GM12878 (cell line): ENCODE measurements around the gene ZNF33B. TPM values are rescaled to one million over a fixed set of nuclear protein-coding genes. Genes with fewer than 3 reads are reported as not detected.
"Not testable (repeated sequence)": the region's sequence is repeated elsewhere in the genome, so short reads cannot be mapped to it uniquely, and the experiment has no call there.

Experiments
- ATAC-seq: fragments of 200-7000 bp; cut with Tn5 transposase; 3 replicates; pipeline ENCODE4 v1.9.1; 2020; ENCODE audit warnings: mild to moderate bottlenecking, moderate library complexity
- BruUV-seq: library from RNA; stranded (reverse); fragments of 400-500 nt; replicated peaks from 2 replicates; lab custom pipeline; 2021; lab: Mats Ljungman, UMichigan
- CTCF ChIA-PET: fragments of 300-600 bp; sonication (Branson Sonifier 250); formaldehyde crosslinking; extraction: SDS; loops from one replicate; lab custom pipeline; 2021; ENCODE audit warnings: inconsistent platforms; lab: Yijun Ruan, JAX
- POLR2A ChIA-PET: fragments of 350-600 bp; formaldehyde crosslinking; extraction: SDS; loops from one replicate; lab custom pipeline; 2021; ENCODE audit warnings: inconsistent platforms; lab: Charles Lee
- RAD21 ChIA-PET: fragments of 300-600 bp; sonication (Branson Sonifier 250); formaldehyde crosslinking; loops from one replicate; lab custom pipeline; 2023; ENCODE audit warnings: antibody characterized with exemption; ENCODE audit not compliant: unreplicated experiment; lab: Charles Lee
- SMC1A ChIA-PET: fragments of 300-600 bp; sonication (Branson Sonifier 250); formaldehyde crosslinking; loops from one replicate; lab custom pipeline; 2023; ENCODE audit not compliant: unreplicated experiment, uncharacterized antibody; lab: Charles Lee
- DNase-seq: peaks from one replicate; pipeline ENCODE4 v3.0.0-alpha.2; 2011; ENCODE audit warnings: low read depth, low spot score
- FAIRE-seq: peaks from 3 replicates; lab custom pipeline; 2011; peaks lifted over from hg19 to GRCh38; lab: Jason Lieb, UNC
- H2AFZ ChIP-seq: 2 replicates; pipeline ENCODE4 v1.6.0; 2011; ENCODE audit warnings: low read depth, low read length, control low read depth; ENCODE audit not compliant: control insufficient read depth
- H3K27ac ChIP-seq: 2 replicates; pipeline ENCODE4 v1.5.1; 2011; ENCODE audit warnings: control low read depth; ENCODE audit not compliant: control insufficient read depth, insufficient read depth
- H3K27me3 ChIP-seq, 2 experiments: replicated peaks in 1 of 2; 2 replicates each; pipeline versions ENCODE4 v1.6.0 to v1.6.1; 2011; ENCODE audit warnings: low read length in 1 of 2; ENCODE audit not compliant: control insufficient read depth in 2 of 2, insufficient read depth in 2 of 2
- H3K36me3 ChIP-seq, 2 experiments: 2 replicates each; pipeline ENCODE4 v1.5.1; 2011; ENCODE audit warnings: low read length in 1 of 2; ENCODE audit not compliant: control insufficient read depth in 2 of 2, insufficient read depth in 2 of 2
- H3K4me1 ChIP-seq: 2 replicates; pipeline ENCODE4 v1.6.1; 2011; ENCODE audit warnings: mild to moderate bottlenecking, low read length, moderate library complexity, mixed read lengths; ENCODE audit not compliant: control insufficient read depth, insufficient read depth
- H3K4me2 ChIP-seq: 2 replicates; pipeline ENCODE4 v1.6.0; 2011; ENCODE audit warnings: control low read depth; ENCODE audit not compliant: control insufficient read depth, insufficient read depth
- H3K4me3 ChIP-seq: fragments of 200-600 bp; sonication (generic); 2 replicates; pipeline ENCODE4 v1.5.1; 2016
- H3K79me2 ChIP-seq: 2 replicates; pipeline ENCODE4 v1.6.0; 2011; ENCODE audit warnings: low read length; ENCODE audit not compliant: control insufficient read depth, insufficient read depth
- H3K9ac ChIP-seq: 2 replicates; pipeline ENCODE4 v1.8.0; 2011; ENCODE audit warnings: low read length, control low read depth, mixed read lengths; ENCODE audit not compliant: control insufficient read depth, insufficient read depth
- H3K9me3 ChIP-seq: replicated peaks from 3 replicates; pipeline ENCODE4 v1.5.1; 2011; ENCODE audit warnings: mild to moderate bottlenecking, low read length; ENCODE audit not compliant: control insufficient read depth, insufficient read depth
- H4K20me1 ChIP-seq: 2 replicates; pipeline ENCODE4 v1.6.0; 2011; ENCODE audit not compliant: control insufficient read depth, insufficient read depth
- CHD4 ChIP-seq: fragments of 200-600 bp; sonication (generic); IDR thresholded peaks from 2 replicates; pipeline ENCODE4 v1.6.1; 2016; ENCODE audit warnings: mild to moderate bottlenecking
- IRF3 ChIP-seq: fragments of 450-650 bp; IDR thresholded peaks from 2 replicates; pipeline ENCODE4 v1.6.1; 2014; ENCODE audit warnings: mild to moderate bottlenecking
- PBX3 ChIP-seq: IDR thresholded peaks from 2 replicates; pipeline ENCODE4 v1.6.1; 2011; ENCODE audit warnings: mild to moderate bottlenecking, low read depth, low read length, moderate library complexity; ENCODE audit not compliant: insufficient replicate concordance
- ZNF622 ChIP-seq: fragments of 450-650 bp; IDR thresholded peaks from 2 replicates; pipeline ENCODE4 v1.6.1; 2017; ENCODE audit warnings: mild to moderate bottlenecking, inconsistent platforms
- WGBS: methylation state at CpG from one replicate; pipeline ENCODE4 v1.1.6; 2016; ENCODE audit warnings: low lambda C conversion rate; ENCODE audit not compliant: insufficient replicate concordance, insufficient coverage; ENCODE audit errors: missing lambda C conversion rate; 5-methylcytosine and 5-hydroxymethylcytosine counted together
- in situ Hi-C: fragments of 300-500 bp; cut with MboI; formaldehyde crosslinking; loops from 9 replicates; pipeline ENCODE4 v1.14.3; 2018; ENCODE audit warnings: mixed read lengths
- intact Hi-C: fragments of 100-400 bp; cut with micrococcal nuclease; formaldehyde crosslinking; loops from one replicate; pipeline ENCODE4 v1.14.2; 2022; ENCODE audit not compliant: unreplicated experiment
- polyA plus RNA-seq, 11 experiments: library from polyadenylated mRNA; depleted of rRNA in 4 of 11; unstranded in 6 of 11; stranded (reverse) in 5 of 11; fragments of >200 nt; fragmentation: Nextera tagmentation in 4 of 11; fragmentation: Illumina TruSeq in 1 of 11; extraction: Ambion mirVana in 4 of 11; extraction: Trizol in 1 of 11; gene quantifications; 1 replicate in 1 of 11; 2 replicates in 10 of 11; pipeline versions ENCODE4 v1.2.1 to v1.2.3, GENCODE V29; 2011 to 2016; ENCODE audit warnings: inconsistent platforms in 2 of 11, missing spikeins in 2 of 11, low read depth in 1 of 11
- total RNA-seq, 4 experiments: library from RNA; depleted of rRNA in 3 of 4; stranded (reverse); fragments of >200 nt in 3 of 4; fragmentation: Illumina TruSeq in 1 of 4; extraction: Trizol in 1 of 4; gene quantifications; 2 replicates each; pipeline versions ENCODE4 v1.2.1 to v1.2.3, GENCODE V29; 2013 to 2021
- TF ChIP-seq, protein P1 (sequence below): IDR thresholded peaks from 2 replicates; pipeline ENCODE4 v1.6.1; 2012; ENCODE audit warnings: low read depth, low read length, improper control_type of control experiment
- TF ChIP-seq, protein P2 (sequence below): IDR thresholded peaks from 2 replicates; pipeline ENCODE4 v1.6.1; 2012; ENCODE audit warnings: low read depth, low read length, improper control_type of control experiment

ZNF33B gene
- total and polyA plus RNA-seq, 10 of the 15 experiments (the other 5 are each of a cell fraction or from before 2014, with no cell fraction given) = 5.3 to 19.7 (median 9.3) TPM

DNA sequence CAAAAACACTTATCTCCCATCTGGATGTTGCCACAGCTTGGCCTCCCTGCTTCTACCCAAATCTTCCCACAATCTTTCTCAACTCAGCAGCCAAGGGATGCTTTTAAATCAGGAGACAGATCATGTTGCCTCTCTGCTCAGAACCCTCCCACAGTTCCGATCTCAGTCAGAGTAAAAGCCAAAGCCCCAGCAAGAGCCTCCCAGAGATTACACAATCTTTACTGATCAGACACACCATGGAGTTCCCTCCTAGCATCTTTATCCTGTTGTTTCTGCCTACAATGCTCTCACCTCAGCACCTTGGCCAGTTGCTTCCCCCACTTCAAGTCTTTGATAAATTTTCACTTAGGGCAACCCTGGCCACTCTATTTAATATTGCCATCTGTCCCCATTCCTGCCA lies 41.9 kb upstream of the ZNF33B start:
- Histone ChIP-seq H3K27me3 (no peaks in the 10 kb centered on the region), H3K36me3 (no peaks in the 10 kb centered on the region), H3K27ac (no peak overlapping the region), H3K4me3 (no peak overlapping the region), H3K79me2 (no peaks in the 10 kb centered on the region), H3K4me2 (no peak overlapping the region), H4K20me1 (no peaks in the 10 kb centered on the region), H3K9me3 (no peaks in the 10 kb centered on the region), H3K9ac (no peak overlapping the region)
- BruUV-seq = no TSS peak
- WGBS = 91% methylated on average over 1 of the region's 1 CpG
- in situ Hi-C loops = no loop called here
- SMC1A ChIA-PET = no interaction called here
- ATAC-seq = no peak
- FAIRE-seq = no peak
- TF ChIP-seq, protein P1, sequence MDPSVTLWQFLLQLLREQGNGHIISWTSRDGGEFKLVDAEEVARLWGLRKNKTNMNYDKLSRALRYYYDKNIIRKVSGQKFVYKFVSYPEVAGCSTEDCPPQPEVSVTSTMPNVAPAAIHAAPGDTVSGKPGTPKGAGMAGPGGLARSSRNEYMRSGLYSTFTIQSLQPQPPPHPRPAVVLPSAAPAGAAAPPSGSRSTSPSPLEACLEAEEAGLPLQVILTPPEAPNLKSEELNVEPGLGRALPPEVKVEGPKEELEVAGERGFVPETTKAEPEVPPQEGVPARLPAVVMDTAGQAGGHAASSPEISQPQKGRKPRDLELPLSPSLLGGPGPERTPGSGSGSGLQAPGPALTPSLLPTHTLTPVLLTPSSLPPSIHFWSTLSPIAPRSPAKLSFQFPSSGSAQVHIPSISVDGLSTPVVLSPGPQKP = no peak
- TF ChIP-seq, protein P2, sequence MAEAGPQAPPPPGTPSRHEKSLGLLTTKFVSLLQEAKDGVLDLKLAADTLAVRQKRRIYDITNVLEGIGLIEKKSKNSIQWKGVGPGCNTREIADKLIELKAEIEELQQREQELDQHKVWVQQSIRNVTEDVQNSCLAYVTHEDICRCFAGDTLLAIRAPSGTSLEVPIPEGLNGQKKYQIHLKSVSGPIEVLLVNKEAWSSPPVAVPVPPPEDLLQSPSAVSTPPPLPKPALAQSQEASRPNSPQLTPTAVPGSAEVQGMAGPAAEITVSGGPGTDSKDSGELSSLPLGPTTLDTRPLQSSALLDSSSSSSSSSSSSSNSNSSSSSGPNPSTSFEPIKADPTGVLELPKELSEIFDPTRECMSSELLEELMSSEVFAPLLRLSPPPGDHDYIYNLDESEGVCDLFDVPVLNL = no peak
- TF ChIP-seq PBX3 (no peak), CHD4 (no peak), ZNF622 (no peak), IRF3 (no peak)
- TF ChIP-seq, all 136 proteins: peak for 0
- Histone ChIP-seq H3K4me1 (no peaks in the 10 kb centered on the region), H2AFZ (no peak overlapping the region)
- RAD21 ChIA-PET = no interaction called here
- intact Hi-C loops = no loop called here
- POLR2A ChIA-PET = no interaction called here
- CTCF ChIA-PET = no interaction called here
- DNase-seq = no peak

GRCh38 chr10:42665181-42665979 lies 27.0 kb upstream of the ZNF33B start:
- H3K9ac ChIP-seq, FAIRE-seq, CTCF ChIA-PET, SMC1A ChIA-PET, H3K27ac ChIP-seq, H3K4me2 ChIP-seq, intact Hi-C loops, ATAC-seq, RAD21 ChIA-PET, in situ Hi-C loops, H3K79me2 ChIP-seq, BruUV-seq, H3K4me1 ChIP-seq, H3K4me3 ChIP-seq, DNase-seq, H3K36me3 ChIP-seq, H2AFZ ChIP-seq, H3K27me3 ChIP-seq, H4K20me1 ChIP-seq, H3K9me3 ChIP-seq, POLR2A ChIA-PET: not testable (repeated sequence)
- 16% methylated on average over 24 of the region's 24 CpGs for WGBS
